ENCODE data around the gene ANKRD27.

DNA sequence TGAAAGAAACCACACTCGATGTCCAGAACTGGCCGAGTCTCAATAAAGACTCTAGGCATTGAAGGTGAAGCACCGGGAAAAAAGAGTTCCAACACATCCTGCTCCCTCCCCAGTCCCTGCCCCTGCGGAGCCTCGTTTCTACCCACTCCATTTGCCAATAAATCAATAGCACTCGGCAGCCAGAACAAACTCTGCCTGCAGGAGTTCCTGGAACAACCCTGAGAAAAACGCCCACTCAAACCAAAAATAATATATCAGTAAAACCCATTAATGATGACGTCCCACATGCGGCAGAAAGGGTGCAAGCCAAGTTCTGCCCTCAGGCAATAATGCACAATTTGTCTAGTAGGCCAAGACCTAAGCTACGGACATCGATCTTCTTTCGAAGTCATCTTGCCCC lies 53.0 kb downstream of the ANKRD27 start:
- no peak for TF ChIP-seq POLR2A (IDR thresholded peaks at IDR 0.05; ENCODE audit: low read length)
- TF ChIP-seq GATA1 (IDR thresholded peaks at IDR 0.05; ENCODE audit: low read depth, low read length): no peak

Measured in erythroblast (primary cell).